Left ventricle myocardium superior (tissue), 1 donor: Measurements from ENCODE around the gene ADGRV1. TPM values are rescaled to one million over a fixed set of nuclear protein-coding genes. Genes with fewer than 3 reads are reported as not detected.

ENCODE experiments used
- ATAC-seq: fragments of 200-7000 bp; cut with Tn5 transposase; one replicate; pipeline ENCODE4 v1.9.1; 2020; ENCODE audit warnings: mild to moderate bottlenecking, moderate library complexity
- DNase-seq: peaks from one replicate; pipeline ENCODE4 v3.0.0-alpha.2; 2020
- intact Hi-C: fragments of 100-400 bp; cut with micrococcal nuclease; formaldehyde crosslinking; loops from one replicate; pipeline ENCODE4 v1.11.0; 2022
- long read RNA-seq: library from polyadenylated mRNA; unstranded; transcript quantifications from one replicate; pipeline ENCODE4 v2.0.0, GENCODE V29; 2021
- total RNA-seq: library from RNA; stranded (reverse); fragmentation: NEBNext Ultra II Directional; extraction: Animal tissue kit (Norgen Biotek cat#: 25700); gene quantifications from one replicate; pipeline ENCODE4 v1.2.1, GENCODE V29; 2021
- donor health status: DM: no; HTN: yes; CAD: no; lungs with severe emphysema.

The ADGRV1 gene
- not detected for total RNA-seq
- long read RNA-seq, result 0 reads

GRCh38 chr5:90558344-90559192, at the start of gene ADGRV1:
Gene ADGRV1, plus strand, starts transcription at chr5:90558797. Its CDS starts 99 bp downstream, at chr5:90558896.
- ATAC-seq, result peak; percentile 94
- intact Hi-C loops, result no loop called here
- peak; percentile 44 for DNase-seq

- DNase-seq (no peak), ATAC-seq (no peak)
- intact Hi-C loops, result no loop called here
Measured at GRCh38 chr5:90510438-90510837, 48.2 kb upstream of the ADGRV1 start.

GRCh38 chr5:90514520-90514919, 44.1 kb upstream of the ADGRV1 start:
- ATAC-seq (no peak), DNase-seq (no peak)
- intact Hi-C loops, result no loop called here

GRCh38 chr5:90518661-90519060, 39.9 kb upstream of the ADGRV1 start:
- no peak for ATAC-seq
- no peak for DNase-seq

GRCh38 chr5:90519081-90519480, 39.5 kb upstream of the ADGRV1 start:
- intact Hi-C loops, result no loop called here
- DNase-seq (no peak), ATAC-seq (no peak)

More at GRCh38 chr5:90518661-90519060, 39.9 kb upstream of the ADGRV1 start:
- intact Hi-C loops, result no loop called here

GRCh38 chr5:90528601-90529193, 29.9 kb upstream of the ADGRV1 start:
- ATAC-seq (peak; percentile 3), DNase-seq (no peak)
- intact Hi-C loops, result no loop called here

- ATAC-seq, result peak; percentile 100
- peak; percentile 99 for DNase-seq
- intact Hi-C loops, result no loop called here
Measured at GRCh38 chr5:90529194-90529938, 29.2 kb upstream of the ADGRV1 start, which contains the start of gene LYSMD3. Gene LYSMD3, minus strand, starts transcription at chr5:90529584. Its CDS starts 4,295 bp downstream, at chr5:90525289.

GRCh38 chr5:90529939-90530677, 28.5 kb upstream of the ADGRV1 start:
- ATAC-seq (peak; percentile 81), DNase-seq (peak; percentile 49)
- intact Hi-C loops, result no loop called here

- intact Hi-C loops, result no loop called here
- no peak for ATAC-seq
- no peak for DNase-seq
Measured at GRCh38 chr5:90530736-90531487, 27.7 kb upstream of the ADGRV1 start.

- DNase-seq (no peak), ATAC-seq (no peak)
- intact Hi-C loops, result no loop called here
Measured at GRCh38 chr5:90533794-90534193, 24.8 kb upstream of the ADGRV1 start.

GRCh38 chr5:90534922-90535321, 23.7 kb upstream of the ADGRV1 start:
- ATAC-seq, result no peak

GRCh38 chr5:90542827-90543519, 15.6 kb upstream of the ADGRV1 start:
- no peak for ATAC-seq
- DNase-seq, result no peak

More at GRCh38 chr5:90534922-90535321, 23.7 kb upstream of the ADGRV1 start:
- no peak for DNase-seq
- intact Hi-C loops, result no loop called here

GRCh38 chr5:90545511-90545910, 13.1 kb upstream of the ADGRV1 start:
- ATAC-seq (no peak), DNase-seq (no peak)
- intact Hi-C loops, result no loop called here

More at GRCh38 chr5:90542827-90543519, 15.6 kb upstream of the ADGRV1 start:
- intact Hi-C loops, result no loop called here

- ATAC-seq, result no peak
- intact Hi-C loops, result no loop called here
Measured at GRCh38 chr5:90546216-90546837, 12.3 kb upstream of the ADGRV1 start.

GRCh38 chr5:90547072-90547536, 11.5 kb upstream of the ADGRV1 start:
- no peak for ATAC-seq
- DNase-seq, result no peak
- intact Hi-C loops, result no loop called here

More at GRCh38 chr5:90546216-90546837, 12.3 kb upstream of the ADGRV1 start:
- DNase-seq, result no peak

GRCh38 chr5:90548069-90548593, 10.5 kb upstream of the ADGRV1 start:
- intact Hi-C loops, result no loop called here
- ATAC-seq (peak; percentile 75), DNase-seq (no peak)

GRCh38 chr5:90549223-90549622, 9.4 kb upstream of the ADGRV1 start:
- no peak for ATAC-seq
- no peak for DNase-seq
- intact Hi-C loops, result no loop called here
